Lower leg skin (tissue), 4 donors: ENCODE results near the gene ISG15. TPM values are rescaled to one million over a fixed set of nuclear protein-coding genes. Genes with fewer than 3 reads are reported as not detected.

ENCODE experiments used
- DNase-seq, 2 donors: peaks; one replicate each; pipeline ENCODE4 v3.0.0-alpha.2; 2019; ENCODE audit warnings: low spot score in 2 of 2
- H3K4me3 ChIP-seq: fragments of 200-600 bp; sonication (generic); 2 replicates; pipeline ENCODE4 v1.5.1; 2017; ENCODE audit warnings: mild to moderate bottlenecking, low read depth; ENCODE audit not compliant: poor library complexity, severe bottlenecking
- POLR2A ChIP-seq, 2 donors: fragments of 450-650 bp; IDR thresholded peaks; one replicate each; pipeline ENCODE4 v1.6.1; 2016 to 2017; ENCODE audit warnings: antibody characterized with exemption in 2 of 2, mild to moderate bottlenecking in 1 of 2, moderate library complexity in 1 of 2
- WGBS, 2 donors: methylation state at CpG; one replicate each; pipeline ENCODE4 v1.1.5; 2018; 5-methylcytosine and 5-hydroxymethylcytosine counted together
- intact Hi-C: fragments of 100-400 bp; cut with DNase I; formaldehyde crosslinking; loops from one replicate; pipeline ENCODE4 v1.15.0; 2023; ENCODE audit warnings: low total_unique reads
- total RNA-seq, 4 donors: library from RNA; depleted of rRNA; stranded (reverse); fragments of >200 nt; gene quantifications; one replicate each; pipeline ENCODE4 v1.1.0, GENCODE V29; 2016
- TF ChIP-seq, protein P1 (sequence below), 3 donors: fragments of 450-650 bp; IDR thresholded peaks; one replicate each; pipeline ENCODE4 v1.5.1; 2016; ENCODE audit warnings: antibody characterized with exemption in 3 of 3, mild to moderate bottlenecking in 3 of 3, moderate library complexity in 2 of 3

Gene ISG15
- total RNA-seq, 4 donors from 2014 or later = 3.6 to 12.9 (median 6.0) TPM

DNA sequence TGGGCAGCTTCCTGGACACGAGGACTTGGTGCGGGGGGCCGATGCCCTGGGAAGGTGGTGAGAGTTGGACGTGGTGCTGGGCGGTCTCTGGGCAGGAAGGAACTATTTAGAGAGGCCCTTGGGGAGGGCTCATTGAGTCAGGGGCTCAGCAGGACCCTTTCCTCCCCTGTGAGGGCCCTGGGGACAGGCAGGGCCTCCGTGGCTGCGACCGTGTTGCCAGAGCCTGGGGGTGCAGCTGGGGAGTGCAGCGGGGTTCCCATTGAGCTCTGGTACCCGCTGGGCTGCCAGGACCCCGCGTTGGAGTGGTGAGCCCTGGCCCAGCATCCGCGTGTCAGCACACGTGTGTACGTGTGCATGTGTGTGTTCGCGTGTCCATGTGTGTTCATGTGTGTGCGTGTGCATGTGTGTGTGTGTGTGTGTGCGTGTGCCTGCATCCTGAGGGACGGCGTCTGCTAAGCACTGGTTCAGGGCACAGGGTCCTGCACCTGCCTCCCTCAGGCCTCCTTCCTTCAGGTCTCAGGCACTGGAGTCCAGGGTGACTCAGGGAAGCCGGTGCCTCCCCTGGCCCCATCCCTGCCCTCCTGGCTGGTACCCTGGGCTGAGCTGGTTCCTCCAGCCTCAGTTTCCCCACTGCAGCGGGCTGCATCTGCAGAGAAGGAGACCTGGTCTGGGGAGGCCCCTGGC, 50.1 kb downstream of the ISG15 start:
- no peak for TF ChIP-seq POLR2A (IDR thresholded peaks at IDR 0.05)
- TF ChIP-seq, protein P1, sequence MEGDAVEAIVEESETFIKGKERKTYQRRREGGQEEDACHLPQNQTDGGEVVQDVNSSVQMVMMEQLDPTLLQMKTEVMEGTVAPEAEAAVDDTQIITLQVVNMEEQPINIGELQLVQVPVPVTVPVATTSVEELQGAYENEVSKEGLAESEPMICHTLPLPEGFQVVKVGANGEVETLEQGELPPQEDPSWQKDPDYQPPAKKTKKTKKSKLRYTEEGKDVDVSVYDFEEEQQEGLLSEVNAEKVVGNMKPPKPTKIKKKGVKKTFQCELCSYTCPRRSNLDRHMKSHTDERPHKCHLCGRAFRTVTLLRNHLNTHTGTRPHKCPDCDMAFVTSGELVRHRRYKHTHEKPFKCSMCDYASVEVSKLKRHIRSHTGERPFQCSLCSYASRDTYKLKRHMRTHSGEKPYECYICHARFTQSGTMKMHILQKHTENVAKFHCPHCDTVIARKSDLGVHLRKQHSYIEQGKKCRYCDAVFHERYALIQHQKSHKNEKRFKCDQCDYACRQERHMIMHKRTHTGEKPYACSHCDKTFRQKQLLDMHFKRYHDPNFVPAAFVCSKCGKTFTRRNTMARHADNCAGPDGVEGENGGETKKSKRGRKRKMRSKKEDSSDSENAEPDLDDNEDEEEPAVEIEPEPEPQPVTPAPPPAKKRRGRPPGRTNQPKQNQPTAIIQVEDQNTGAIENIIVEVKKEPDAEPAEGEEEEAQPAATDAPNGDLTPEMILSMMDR (IDR thresholded peaks at IDR 0.05) = no peak
- intact Hi-C loops = loop anchor here (5.0 kb wide), 1 partner anchor 76 kb away; no protein-coding TSS in a partner anchor
- no peak for DNase-seq
- WGBS, 2 donors = 61 to 66% methylated on average over 17 to 24 of the region's 24 CpGs
- no peak overlapping the region for H3K4me3 ChIP-seq

Other genes with a start within 250 kb of the ISG15 start
- 1 to 10 TPM in 2 of 4 donors, under 1 TPM in 1, not detected in 1; 0.44 to 1.9 (median 1.7) TPM for gene SAMD11, start 89.6 kb upstream of the ISG15 start, total RNA-seq
- 10 to 100 TPM; 44.7 to 67.8 (median 59.6) TPM for gene NOC2L, start 54.2 kb upstream of the ISG15 start, total RNA-seq
- 10 to 100 TPM in 3 of 4 donors, 1 to 10 TPM in 1; 9.7 to 30.9 (median 16.3) TPM for gene KLHL17, start 52.9 kb upstream of the ISG15 start, total RNA-seq
- gene PLEKHN1, start 47.0 kb upstream of the ISG15 start, total RNA-seq = 100 to 1,000 TPM in 1 of 4 donors, 10 to 100 TPM in 3; 38.7 to 109 (median 45.3) TPM
- gene PERM1, start 31.4 kb upstream of the ISG15 start, total RNA-seq = under 1 TPM in 3 of 4 donors, not detected in 1; 0.17 to 0.46 (median 0.29) TPM
- 10 to 100 TPM; 30.4 to 70.4 (median 40.9) TPM for gene HES4, start 13.4 kb upstream of the ISG15 start, total RNA-seq
- gene AGRN, start 6.6 kb downstream of the ISG15 start, total RNA-seq = 10 to 100 TPM; 36.9 to 55.8 (median 54.6) TPM
- gene RNF223, start 60.8 kb downstream of the ISG15 start, total RNA-seq = 10 to 100 TPM in 2 of 4 donors, 1 to 10 TPM in 2; 9.4 to 19.5 (median 10.5) TPM
- 10 to 100 TPM; 16.1 to 36.0 (median 21.5) TPM for gene C1orf159, start 102.6 kb downstream of the ISG15 start, total RNA-seq
- not detected for gene TTLL10, start 160.4 kb downstream of the ISG15 start, total RNA-seq
- gene TNFRSF18, start 193.1 kb downstream of the ISG15 start, total RNA-seq = 10 to 100 TPM; 19.8 to 36.8 (median 25.8) TPM
- gene TNFRSF4, start 200.7 kb downstream of the ISG15 start, total RNA-seq = 1 to 10 TPM in 1 of 4 donors, under 1 TPM in 1, not detected in 2; 0.69 to 1.4 TPM
- gene SDF4, start 218.5 kb downstream of the ISG15 start, total RNA-seq = 100 to 1,000 TPM in 2 of 4 donors, 10 to 100 TPM in 2; 81.7 to 121 (median 104) TPM
- gene B3GALT6, start 218.7 kb downstream of the ISG15 start, total RNA-seq = 10 to 100 TPM; 12.8 to 26.1 (median 18.9) TPM
- gene C1QTNF12, start 233.2 kb downstream of the ISG15 start, total RNA-seq = 1 to 10 TPM in 2 of 4 donors, under 1 TPM in 1, not detected in 1; 0.46 to 9.8 (median 5.9) TPM